ENCODE data around the gene SUN5. TPM values are rescaled to one million over a fixed set of nuclear protein-coding genes. Genes with fewer than 3 reads are reported as not detected.

Gene SUN5
- total RNA-seq, 1 experiment from 2014 or later = not detected

GRCh38 chr20:33042430-33042829, 38.2 kb upstream of the SUN5 start:
- TF ChIP-seq CTCF (IDR thresholded peaks at IDR 0.05) (no peak), POLR2AphosphoS5 (IDR thresholded peaks at IDR 0.05; ENCODE audit: low read depth, low read length) (no peak), SIN3A (IDR thresholded peaks at IDR 0.05; ENCODE audit: borderline replicate concordance, insufficient read depth, low read depth, low read length) (no peak), REST (IDR thresholded peaks at IDR 0.05; ENCODE audit: insufficient read depth in 1 of 2, low read depth in 2 of 2, low read length in 1 of 2) (no peak), TCF7L2 (IDR thresholded peaks at IDR 0.05; ENCODE audit: low read depth, low read length) (no peak)
- intact Hi-C loops (cut with micrococcal nuclease; ENCODE audit: unreplicated experiment) (no loop called here), in situ Hi-C loops (cut with HindIII; ENCODE audit: low pct_unique_long_range_greater_than_20kb, low sequenced_read_pairs) (no loop called here)
- no peak for DNase-seq (ENCODE audit: low read depth, low spot score)
- POLR2A ChIA-PET = no interaction called here
- Histone ChIP-seq H3K36me3 (ENCODE audit: control insufficient read depth, insufficient read depth, low read length) (no peaks in the 10 kb centered on the region), H3K9me3 (ENCODE audit: control insufficient read depth, insufficient read depth, low read depth, low read length) (no peaks in the 10 kb centered on the region), H3K4me3 (ENCODE audit: low read depth in 2 of 2, low read length in 2 of 2) (no peak overlapping the region), H3K27me3 (ENCODE audit: control insufficient read depth, insufficient read depth, low read length) (peaks cover 4% of the 10 kb centered on the region; the same call in 1 of the 2 replicates), H3K4me1 (ENCODE audit: control insufficient read depth, insufficient read depth, low read length) (no peaks in the 10 kb centered on the region), H3K27ac (ENCODE audit: low read length) (no peak overlapping the region)
- no TSS peak for BruUV-seq (replicated peaks)
- CTCF ChIA-PET = interaction anchor here (0.8 kb wide), 1 partner anchor 51 kb away, joined by 3 read pairs; no protein-coding TSS in a partner anchor
- no peak for ATAC-seq

- intact Hi-C loops (cut with micrococcal nuclease; ENCODE audit: unreplicated experiment) (no loop called here), in situ Hi-C loops (cut with HindIII; ENCODE audit: low pct_unique_long_range_greater_than_20kb, low sequenced_read_pairs) (no loop called here)
- Histone ChIP-seq H3K27ac (ENCODE audit: low read length) (no peak overlapping the region), H3K4me1 (ENCODE audit: control insufficient read depth, insufficient read depth, low read length) (no peaks in the 10 kb centered on the region), H3K36me3 (ENCODE audit: control insufficient read depth, insufficient read depth, low read length) (no peaks in the 10 kb centered on the region), H3K4me3 (ENCODE audit: low read depth in 2 of 2, low read length in 2 of 2) (no peak overlapping the region), H3K27me3 (ENCODE audit: control insufficient read depth, insufficient read depth, low read length) (peaks cover 6% of the 10 kb centered on the region; the same call in 1 of the 2 replicates), H3K9me3 (ENCODE audit: control insufficient read depth, insufficient read depth, low read depth, low read length) (no peaks in the 10 kb centered on the region)
- no peak for DNase-seq (ENCODE audit: low read depth, low spot score)
- CTCF ChIA-PET = no interaction called here
- no peak for ATAC-seq
- no TSS peak for BruUV-seq (replicated peaks)
- TF ChIP-seq SIN3A (IDR thresholded peaks at IDR 0.05; ENCODE audit: borderline replicate concordance, insufficient read depth, low read depth, low read length) (no peak), POLR2AphosphoS5 (IDR thresholded peaks at IDR 0.05; ENCODE audit: low read depth, low read length) (no peak), REST (IDR thresholded peaks at IDR 0.05; ENCODE audit: insufficient read depth in 1 of 2, low read depth in 2 of 2, low read length in 1 of 2) (no peak), TCF7L2 (IDR thresholded peaks at IDR 0.05; ENCODE audit: low read depth, low read length) (no peak), CTCF (IDR thresholded peaks at IDR 0.05) (no peak)
- POLR2A ChIA-PET = interaction anchor here (0.7 kb wide), 1 partner anchor 218 kb away, joined by 3 read pairs; no protein-coding TSS in a partner anchor
Observed at GRCh38 chr20:33038243-33038642, 34.0 kb upstream of the SUN5 start.

Measured in Panc1 (cell line).